Neuron (in vitro differentiated cells): Measurements from ENCODE around the gene CD7.
"Not testable (repeated sequence)": the region's sequence is repeated elsewhere in the genome, so short reads cannot be mapped to it uniquely, and the experiment has no call there.

Experiments
- H2AFZ ChIP-seq: one replicate; pipeline ENCODE4 v1.6.1; 2013; ENCODE audit warnings: low read depth, mild to moderate bottlenecking, inconsistent platforms, low read length, moderate library complexity
- H3K27me3 ChIP-seq: one replicate; pipeline ENCODE4 v1.6.1; 2013; ENCODE audit warnings: low read length; ENCODE audit not compliant: insufficient read depth
- H3K36me3 ChIP-seq: one replicate; pipeline ENCODE4 v1.6.1; 2013; ENCODE audit warnings: low read length; ENCODE audit not compliant: insufficient read depth
- H3K4me1 ChIP-seq: one replicate; pipeline ENCODE4 v1.6.1; 2013; ENCODE audit warnings: low read length; ENCODE audit not compliant: insufficient read depth
- H3K4me3 ChIP-seq: 2 replicates; pipeline ENCODE4 v1.5.1; 2013; ENCODE audit warnings: mild to moderate bottlenecking, low read length, moderate library complexity
- H3K9me3 ChIP-seq: one replicate; pipeline ENCODE4 v1.6.1; 2013; ENCODE audit warnings: low read length

CD7 gene

DNA sequence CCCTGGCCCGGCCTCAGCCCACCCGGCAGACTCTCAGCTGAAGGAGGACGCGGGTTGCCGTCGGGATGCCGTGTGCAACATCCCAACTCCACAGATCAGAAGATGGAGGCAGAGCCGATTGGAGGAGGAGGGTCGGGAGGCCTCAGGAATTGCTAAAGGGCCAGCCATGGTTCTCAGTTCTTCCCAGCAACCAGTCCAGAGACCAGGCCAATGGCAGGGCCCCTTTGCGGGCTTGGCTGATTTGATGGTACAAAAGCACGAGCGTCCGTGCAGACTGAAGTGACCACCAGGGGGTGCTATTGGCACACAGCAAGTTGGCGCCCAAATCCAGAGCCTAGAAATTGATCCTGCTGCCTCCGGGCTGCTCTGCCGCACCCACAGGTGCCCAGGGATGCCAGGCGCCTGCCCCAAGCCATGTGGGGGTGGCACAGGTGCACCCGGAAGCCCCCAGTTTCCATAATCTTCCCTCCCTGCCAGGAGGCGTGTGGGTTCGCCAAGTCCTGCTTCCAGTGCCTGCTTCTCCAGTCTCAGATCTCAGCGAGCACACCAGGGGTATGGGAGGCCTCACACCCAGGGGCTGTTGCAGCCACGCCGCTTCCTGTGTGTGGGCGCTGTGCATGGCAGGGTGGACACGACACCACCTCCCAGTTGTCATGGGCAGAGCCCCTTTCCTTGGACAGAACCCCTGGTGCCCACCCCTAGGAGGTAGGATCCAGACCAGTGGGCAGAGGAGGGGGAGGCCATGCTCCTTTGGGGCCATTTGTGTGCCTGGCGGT lies 34.5 kb upstream of the CD7 start:
- no peaks in the 10 kb centered on the region for H3K36me3 ChIP-seq
- peaks cover 3% of the 10 kb centered on the region for H3K27me3 ChIP-seq
- no peak overlapping the region for H3K4me3 ChIP-seq
- no peaks in the 10 kb centered on the region for H3K9me3 ChIP-seq
- no peak overlapping the region for H2AFZ ChIP-seq
- peaks cover 11% of the 10 kb centered on the region for H3K4me1 ChIP-seq

DNA sequence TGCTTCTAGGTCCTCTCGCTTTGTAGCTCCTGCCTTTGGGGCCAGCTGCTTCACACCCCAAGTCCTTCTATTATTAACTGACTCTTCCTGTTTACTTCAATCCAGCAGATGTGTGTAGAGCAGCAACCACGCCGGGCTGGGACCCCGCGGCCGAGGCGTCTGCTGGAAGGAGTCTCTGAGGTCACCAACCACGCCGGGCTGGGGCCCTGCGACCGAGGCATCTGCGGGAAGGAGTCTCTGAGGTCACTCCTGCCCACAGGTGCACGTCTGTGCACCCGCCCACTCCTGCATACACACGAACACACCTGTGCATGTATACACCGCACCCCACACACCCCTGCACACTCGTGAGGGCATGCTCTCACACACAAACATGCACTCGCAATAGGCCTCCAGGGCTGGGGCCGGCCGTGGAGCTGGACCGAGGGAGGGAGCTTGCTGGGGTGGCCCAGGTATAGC lies 33.9 kb upstream of the CD7 start:
- H3K4me3 ChIP-seq: no peak overlapping the region

DNA sequence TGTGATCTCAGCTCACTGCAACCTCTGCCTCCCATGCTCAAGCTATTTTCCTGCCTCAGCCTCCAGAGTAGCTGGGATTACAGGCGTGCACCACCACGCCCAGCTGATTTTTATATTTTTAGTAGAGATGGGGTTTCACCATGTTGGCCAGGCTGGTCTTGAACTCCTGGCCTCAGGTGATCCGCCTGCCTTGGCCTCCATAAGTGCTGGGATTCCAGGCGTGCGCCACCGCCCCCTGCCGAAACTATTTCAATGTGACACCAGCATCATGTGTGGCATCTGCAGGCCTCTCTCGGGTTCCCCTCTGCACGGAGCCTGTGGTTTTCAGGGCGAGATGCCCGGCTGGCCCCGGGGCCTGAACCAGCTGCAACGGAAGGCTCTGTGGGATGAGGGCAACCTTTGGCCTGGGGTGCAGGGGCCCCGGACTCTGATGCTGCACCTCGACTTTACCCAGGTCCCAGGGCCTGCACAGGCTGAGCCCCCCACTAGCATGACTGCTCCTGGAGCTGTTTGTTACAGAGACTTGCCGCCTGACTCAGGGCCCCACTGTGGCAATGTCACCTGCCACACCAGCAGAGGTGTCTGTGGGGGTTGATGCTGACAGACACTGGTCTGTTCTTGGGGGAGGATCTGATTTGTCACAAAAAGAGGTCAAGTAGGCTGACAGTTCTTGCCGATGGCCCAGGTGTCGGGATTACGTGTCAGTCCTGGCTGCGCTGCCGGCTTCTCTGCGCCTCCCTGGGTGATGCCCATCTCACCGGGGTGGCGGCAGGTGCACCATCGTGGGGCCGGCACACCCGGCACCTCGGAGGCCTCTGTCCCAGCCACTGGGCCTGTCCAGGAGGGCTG lies 33.0 kb upstream of the CD7 start:
- H3K4me3 ChIP-seq: no peak overlapping the region
- no peaks in the 10 kb centered on the region for H3K36me3 ChIP-seq
- H3K27me3 ChIP-seq: peaks cover 3% of the 10 kb centered on the region
- H3K4me1 ChIP-seq: peaks cover 12% of the 10 kb centered on the region
- H3K9me3 ChIP-seq: no peaks in the 10 kb centered on the region
- no peak overlapping the region for H2AFZ ChIP-seq

More for the DNA sequence above, 33.9 kb upstream of the CD7 start:
- Histone ChIP-seq H3K4me1 (peaks cover 11% of the 10 kb centered on the region), H3K9me3 (no peaks in the 10 kb centered on the region), H3K27me3 (peaks cover 3% of the 10 kb centered on the region), H2AFZ (no peak overlapping the region), H3K36me3 (no peaks in the 10 kb centered on the region)

DNA sequence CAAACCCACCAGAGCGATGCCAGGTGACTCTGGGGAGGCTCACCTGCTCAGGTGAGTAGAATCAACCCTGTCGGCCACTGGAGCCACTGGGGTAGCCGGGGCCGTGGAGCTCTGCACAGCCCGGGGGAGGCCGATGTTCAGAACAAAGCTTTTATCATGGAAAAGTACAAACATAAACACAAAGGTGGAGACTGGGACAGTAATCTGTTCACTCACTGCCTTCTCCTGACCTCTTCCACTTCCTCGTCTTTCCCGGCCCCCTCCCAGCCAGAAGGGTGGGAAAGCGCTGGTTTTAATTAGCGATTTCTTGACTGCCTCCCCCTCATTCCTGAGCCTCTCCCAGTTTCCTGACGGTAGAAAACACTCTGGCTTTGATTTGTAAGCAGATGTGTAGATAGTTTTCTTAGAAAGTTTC lies 31.9 kb upstream of the CD7 start:
- H3K27me3 ChIP-seq: peaks cover 3% of the 10 kb centered on the region
- H3K4me3 ChIP-seq: no peak overlapping the region
- no peaks in the 10 kb centered on the region for H3K9me3 ChIP-seq
- H3K4me1 ChIP-seq: peaks cover 23% of the 10 kb centered on the region
- H3K36me3 ChIP-seq: no peaks in the 10 kb centered on the region
- H2AFZ ChIP-seq: no peak overlapping the region

DNA sequence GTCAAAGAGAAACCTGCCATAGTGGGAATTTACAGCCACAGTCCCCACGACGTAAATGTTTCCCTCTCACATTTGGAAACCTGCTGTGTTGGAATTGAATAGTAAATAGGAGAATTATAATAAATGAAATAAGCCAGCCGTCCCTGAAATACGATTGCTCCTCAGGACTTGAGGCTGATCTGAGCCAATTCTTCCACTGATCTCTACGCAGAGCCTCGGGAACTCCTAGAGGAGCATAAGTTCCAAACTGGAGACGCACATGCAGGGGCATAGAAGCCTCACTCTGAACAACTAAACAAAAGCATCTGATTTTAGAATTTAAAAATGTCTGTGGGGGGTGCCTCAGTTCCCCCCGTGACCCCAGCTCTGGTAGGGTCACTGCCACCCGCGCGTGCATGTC lies 31.5 kb upstream of the CD7 start:
- peaks cover 3% of the 10 kb centered on the region for H3K27me3 ChIP-seq
- no peak overlapping the region for H3K4me3 ChIP-seq

DNA sequence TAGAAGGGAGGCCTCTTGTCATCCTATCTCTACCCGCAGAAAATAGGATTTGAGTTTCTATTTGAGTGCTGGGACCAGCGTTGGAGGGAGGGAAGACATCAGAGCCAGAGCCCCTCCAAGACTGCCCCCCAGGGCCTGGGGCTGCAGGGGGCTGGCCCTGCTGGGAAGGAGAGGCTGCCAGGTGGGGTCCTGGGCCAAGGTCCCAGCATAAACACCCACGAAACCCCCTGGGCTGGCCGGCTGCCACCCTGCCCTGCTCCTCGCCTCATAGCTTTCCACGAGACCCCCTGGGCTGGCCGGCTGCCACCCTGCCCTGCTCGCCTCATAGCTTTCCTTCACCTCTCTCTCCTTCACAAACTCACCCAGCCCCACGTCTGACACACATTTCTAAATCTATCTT lies 31.0 kb upstream of the CD7 start:
- Histone ChIP-seq H2AFZ (no peak overlapping the region), H3K27me3 (peaks cover 3% of the 10 kb centered on the region), H3K36me3 (no peaks in the 10 kb centered on the region), H3K4me1 (peaks cover 23% of the 10 kb centered on the region), H3K9me3 (no peaks in the 10 kb centered on the region), H3K4me3 (no peak overlapping the region)

More for the DNA sequence above, 31.5 kb upstream of the CD7 start:
- Histone ChIP-seq H3K9me3 (no peaks in the 10 kb centered on the region), H2AFZ (no peak overlapping the region), H3K4me1 (peaks cover 23% of the 10 kb centered on the region), H3K36me3 (no peaks in the 10 kb centered on the region)

DNA sequence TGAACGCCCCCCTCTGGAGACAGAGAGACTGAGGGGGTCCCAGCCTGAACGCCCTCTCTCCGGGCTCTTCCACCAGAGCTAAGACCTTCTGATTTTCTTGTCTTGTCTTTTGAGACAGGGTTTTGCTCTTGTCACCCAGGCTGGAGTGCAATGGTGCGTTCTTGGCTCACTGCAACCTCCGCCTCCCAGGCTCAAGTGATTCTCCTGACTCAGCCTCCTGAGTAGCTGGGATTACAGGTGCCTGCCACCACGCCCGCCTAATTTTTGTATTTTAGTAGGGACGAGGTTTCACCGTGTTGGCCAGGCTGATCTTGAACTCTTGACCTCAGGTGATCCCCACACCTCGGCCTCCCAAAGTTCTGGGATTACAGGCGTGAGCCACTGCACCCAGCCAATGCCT lies 30.6 kb upstream of the CD7 start:
- H3K4me3 ChIP-seq, H3K9me3 ChIP-seq, H3K36me3 ChIP-seq, H2AFZ ChIP-seq, H3K27me3 ChIP-seq: not testable (repeated sequence)
- H3K4me1 ChIP-seq: peaks cover 23% of the 10 kb centered on the region

DNA sequence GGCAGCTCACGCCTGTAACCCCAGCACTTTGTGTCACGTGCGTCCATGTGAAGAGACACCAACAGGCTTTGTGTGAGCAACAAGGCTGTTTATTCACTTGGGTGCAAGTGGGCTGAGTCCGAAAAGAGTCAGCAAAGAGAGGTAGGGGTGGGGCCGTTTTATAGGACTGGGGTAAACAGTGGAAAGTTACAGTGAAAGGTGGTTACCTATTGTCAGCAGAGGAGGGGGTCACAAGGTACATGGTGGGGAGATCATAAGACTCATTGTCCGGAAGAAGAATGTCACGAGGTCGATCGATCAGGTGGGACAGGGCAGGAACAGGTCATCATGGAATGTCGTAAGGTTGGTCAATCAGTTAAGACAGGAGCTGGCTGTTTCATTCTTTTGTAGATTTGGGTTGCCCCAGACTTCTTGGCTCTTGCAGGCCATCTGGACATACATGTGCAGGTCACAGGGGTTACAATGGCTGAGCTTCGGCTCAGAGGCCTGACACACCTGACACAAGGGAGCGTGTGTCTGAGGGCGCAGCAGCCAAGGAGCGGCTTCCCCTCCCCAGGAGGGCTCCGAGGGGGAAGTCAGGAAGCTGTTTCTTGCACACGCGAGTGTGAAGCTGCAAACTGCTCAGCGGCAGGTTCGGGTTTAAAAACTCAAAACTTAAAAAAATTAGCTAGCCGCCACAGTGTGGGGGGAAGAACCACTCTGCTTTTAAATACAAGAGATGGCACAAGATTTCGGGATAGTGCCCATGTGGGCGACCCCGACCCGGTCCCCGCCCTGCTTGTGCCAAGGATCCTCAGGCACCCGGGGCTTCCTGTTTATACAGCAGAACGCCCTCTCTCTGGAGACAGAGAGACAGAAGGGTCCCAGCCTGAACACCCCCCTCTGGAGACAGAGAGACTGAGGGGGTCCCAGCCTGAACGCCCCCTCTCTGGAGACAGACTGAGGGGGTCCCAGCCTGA lies 29.2 kb upstream of the CD7 start:
- H3K4me1 ChIP-seq: peaks cover 22% of the 10 kb centered on the region
- no peaks in the 10 kb centered on the region for H3K9me3 ChIP-seq
- H3K4me3 ChIP-seq: no peak overlapping the region
- H3K27me3 ChIP-seq: peaks cover 3% of the 10 kb centered on the region
- H2AFZ ChIP-seq: no peak overlapping the region
- H3K36me3 ChIP-seq: no peaks in the 10 kb centered on the region

DNA sequence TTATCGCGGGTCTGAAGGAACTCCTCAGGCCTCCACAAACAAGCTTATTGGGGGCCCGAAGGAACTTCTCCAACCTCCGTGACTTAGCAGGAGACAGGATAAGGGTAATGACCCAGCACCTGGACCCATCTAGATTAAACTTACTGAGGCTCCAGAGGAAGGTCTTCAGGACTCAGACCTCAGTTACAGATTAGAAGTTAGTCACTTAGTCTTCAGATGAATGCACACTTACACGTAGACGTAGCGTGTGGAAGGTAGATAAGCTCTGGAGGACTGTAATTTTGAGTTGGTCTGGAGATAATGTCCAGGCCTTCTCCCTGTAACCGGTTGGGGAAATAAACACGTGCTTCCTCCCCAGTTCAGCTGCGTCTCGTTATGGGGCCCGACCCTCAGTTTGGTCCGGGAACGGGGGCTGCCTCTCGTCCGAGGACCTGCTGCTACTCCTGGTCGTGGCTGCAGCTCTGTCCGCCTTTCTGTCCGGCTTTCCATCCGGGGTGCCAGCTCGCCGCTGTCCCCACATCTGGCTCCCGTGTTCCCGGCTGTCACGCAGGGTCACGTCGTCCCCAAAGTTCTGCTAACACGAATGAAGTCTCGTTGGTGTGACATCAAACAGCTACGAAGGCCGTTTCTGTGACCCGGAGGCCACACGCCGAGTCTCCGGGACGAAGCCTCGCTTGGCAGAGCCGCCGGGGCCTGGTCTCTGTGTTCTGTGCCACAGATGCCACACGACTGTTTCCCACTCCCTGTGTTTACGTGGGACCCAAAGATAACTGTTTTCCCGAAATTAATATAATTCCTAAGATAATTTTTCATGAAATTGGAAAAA lies 28.0 kb upstream of the CD7 start:
- peaks cover 18% of the 10 kb centered on the region for H3K4me1 ChIP-seq
- H2AFZ ChIP-seq: no peak overlapping the region
- no peaks in the 10 kb centered on the region for H3K9me3 ChIP-seq
- H3K36me3 ChIP-seq: no peaks in the 10 kb centered on the region
- no peak overlapping the region for H3K4me3 ChIP-seq
- peaks cover 3% of the 10 kb centered on the region for H3K27me3 ChIP-seq

DNA sequence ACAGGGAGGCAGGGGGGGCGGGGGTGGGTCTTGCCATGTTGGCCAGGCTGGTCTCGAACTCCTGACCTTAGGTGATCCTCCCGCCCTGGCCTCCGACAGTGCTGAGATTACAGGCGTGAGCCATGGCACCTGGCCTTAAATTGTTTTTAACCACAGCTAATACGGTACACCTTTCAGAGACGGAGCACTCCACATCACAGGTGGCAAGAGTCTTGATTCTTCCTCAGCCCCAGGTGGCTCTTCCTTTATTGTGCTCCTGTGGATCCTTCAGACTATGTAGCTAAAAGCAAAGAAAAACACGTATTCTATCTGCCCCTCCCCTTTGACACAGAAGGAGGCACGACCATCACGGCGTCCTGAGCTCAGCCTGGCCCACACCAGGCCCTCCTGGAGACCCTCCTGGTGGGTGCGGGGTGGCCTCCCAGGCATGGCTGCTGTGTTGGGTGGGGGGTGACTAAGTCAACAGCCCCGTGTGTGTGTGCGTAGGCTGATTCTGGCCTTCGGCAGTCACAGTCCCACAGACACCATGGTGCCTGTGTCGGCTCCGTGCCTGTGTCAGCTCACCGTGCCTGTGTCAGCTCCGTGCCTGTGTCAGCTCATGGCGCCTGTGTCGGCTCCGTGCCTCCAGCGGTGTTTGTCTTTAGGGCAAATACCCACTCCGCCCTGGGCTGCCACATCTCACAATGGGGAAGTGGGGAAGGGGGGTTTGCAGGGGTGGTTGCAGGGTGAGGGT lies 26.9 kb upstream of the CD7 start:
- H3K4me1 ChIP-seq: peaks cover 21% of the 10 kb centered on the region
- no peak overlapping the region for H3K4me3 ChIP-seq
- peaks cover 3% of the 10 kb centered on the region for H3K27me3 ChIP-seq
- no peak overlapping the region for H2AFZ ChIP-seq
- H3K9me3 ChIP-seq: no peaks in the 10 kb centered on the region
- H3K36me3 ChIP-seq: no peaks in the 10 kb centered on the region

DNA sequence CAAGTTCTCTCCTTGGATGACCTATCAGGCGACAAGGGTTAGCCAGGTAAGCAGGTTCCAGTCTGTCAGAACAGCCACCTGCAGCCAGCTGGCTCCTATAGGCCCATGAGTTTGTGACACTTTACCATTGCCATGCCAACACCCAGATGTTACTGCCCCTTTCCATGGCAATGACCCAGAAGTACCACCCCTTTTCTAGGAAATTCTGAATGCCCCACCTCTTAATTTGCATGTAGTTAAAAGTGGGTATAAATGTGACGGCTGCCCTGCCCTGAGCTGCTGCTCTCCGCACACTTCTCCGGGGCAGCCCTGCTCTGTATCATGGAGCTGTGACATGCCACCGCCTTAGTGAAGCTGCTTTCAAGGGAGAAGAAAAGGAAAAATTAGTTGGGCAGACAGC lies 26.2 kb upstream of the CD7 start:
- Histone ChIP-seq H3K4me3 (no peak overlapping the region), H3K4me1 (peaks cover 16% of the 10 kb centered on the region), H3K36me3 (no peaks in the 10 kb centered on the region), H3K9me3 (no peaks in the 10 kb centered on the region), H2AFZ (no peak overlapping the region), H3K27me3 (no peaks in the 10 kb centered on the region)
